Measurements from ENCODE around the gene KLHDC8A. TPM values are rescaled to one million over a fixed set of nuclear protein-coding genes. Genes with fewer than 3 reads are reported as not detected.

KLHDC8A gene
- total RNA-seq, 1 donor from 2014 or later: 0.78 TPM

GRCh38 chr1:205304695-205305070, 52.0 kb downstream of the KLHDC8A start:
- ATAC-seq (no peak), DNase-seq (no peak)
- no peak overlapping the region for H3K4me3 ChIP-seq
- H3K36me3 ChIP-seq: peaks cover 70% of the 10 kb centered on the region
- H3K9me3 ChIP-seq: no peaks in the 10 kb centered on the region
- TF ChIP-seq CTCF (IDR thresholded peaks at IDR 0.05): no peak
- no peak overlapping the region for H3K27ac ChIP-seq
- no peaks in the 10 kb centered on the region for H3K27me3 ChIP-seq
- peaks cover 17% of the 10 kb centered on the region for H3K4me1 ChIP-seq
- intact Hi-C loops (cut with DNase I): no loop called here

GRCh38 chr1:205304046-205304694, 52.6 kb downstream of the KLHDC8A start:
- Histone ChIP-seq H3K27ac (no peak overlapping the region), H3K4me1 (peaks cover 21% of the 10 kb centered on the region), H3K36me3 (peaks cover 65% of the 10 kb centered on the region), H3K9me3 (no peaks in the 10 kb centered on the region), H3K4me3 (no peak overlapping the region), H3K27me3 (no peaks in the 10 kb centered on the region)
- DNase-seq: no peak
- TF ChIP-seq CTCF (IDR thresholded peaks at IDR 0.05): no peak
- intact Hi-C loops (cut with DNase I): no loop called here
- ATAC-seq: no peak

GRCh38 chr1:205303247-205303888, 53.4 kb downstream of the KLHDC8A start:
- no peak for ATAC-seq
- intact Hi-C loops (cut with DNase I): no loop called here
- DNase-seq: no peak
- H3K4me3 ChIP-seq: no peak overlapping the region
- no peak for TF ChIP-seq CTCF (IDR thresholded peaks at IDR 0.05)
- H3K4me1 ChIP-seq: peaks cover 21% of the 10 kb centered on the region
- no peaks in the 10 kb centered on the region for H3K9me3 ChIP-seq
- H3K27ac ChIP-seq: no peak overlapping the region
- H3K36me3 ChIP-seq: peaks cover 58% of the 10 kb centered on the region
- H3K27me3 ChIP-seq: no peaks in the 10 kb centered on the region

- intact Hi-C loops (cut with DNase I): no loop called here
- Histone ChIP-seq H3K4me3 (no peak overlapping the region), H3K36me3 (peaks cover 45% of the 10 kb centered on the region), H3K9me3 (no peaks in the 10 kb centered on the region), H3K4me1 (peaks cover 21% of the 10 kb centered on the region), H3K27ac (peak overlapping the region; percentile 81), H3K27me3 (no peaks in the 10 kb centered on the region)
- ATAC-seq: no peak
- DNase-seq: no peak
- TF ChIP-seq CTCF (IDR thresholded peaks at IDR 0.05): no peak
Measured at GRCh38 chr1:205301842-205302588, 54.7 kb downstream of the KLHDC8A start.

- H3K27me3 ChIP-seq: no peaks in the 10 kb centered on the region
- H3K36me3 ChIP-seq: peaks cover 38% of the 10 kb centered on the region
- peaks cover 21% of the 10 kb centered on the region for H3K4me1 ChIP-seq
- intact Hi-C loops (cut with DNase I): no loop called here
- DNase-seq (peak; percentile 95), ATAC-seq (peak; percentile 94)
- no peak for TF ChIP-seq CTCF (IDR thresholded peaks at IDR 0.05)
- H3K27ac ChIP-seq: peak overlapping the region; percentile 81
- H3K9me3 ChIP-seq: no peaks in the 10 kb centered on the region
- no peak overlapping the region for H3K4me3 ChIP-seq
Measured at GRCh38 chr1:205301205-205301821, 55.4 kb downstream of the KLHDC8A start.
